ENCODE measurements around the gene RNF222. TPM values are rescaled to one million over a fixed set of nuclear protein-coding genes. Genes with fewer than 3 reads are reported as not detected.
A peak's percentile ranks its signal among the peaks of the same experiment; 100 is the strongest.
"Not testable (repeated sequence)": the region's sequence is repeated elsewhere in the genome, so short reads cannot be mapped to it uniquely, and the experiment has no call there.

Gene RNF222
- total RNA-seq, 3 donors from 2014 or later, result not detected

DNA sequence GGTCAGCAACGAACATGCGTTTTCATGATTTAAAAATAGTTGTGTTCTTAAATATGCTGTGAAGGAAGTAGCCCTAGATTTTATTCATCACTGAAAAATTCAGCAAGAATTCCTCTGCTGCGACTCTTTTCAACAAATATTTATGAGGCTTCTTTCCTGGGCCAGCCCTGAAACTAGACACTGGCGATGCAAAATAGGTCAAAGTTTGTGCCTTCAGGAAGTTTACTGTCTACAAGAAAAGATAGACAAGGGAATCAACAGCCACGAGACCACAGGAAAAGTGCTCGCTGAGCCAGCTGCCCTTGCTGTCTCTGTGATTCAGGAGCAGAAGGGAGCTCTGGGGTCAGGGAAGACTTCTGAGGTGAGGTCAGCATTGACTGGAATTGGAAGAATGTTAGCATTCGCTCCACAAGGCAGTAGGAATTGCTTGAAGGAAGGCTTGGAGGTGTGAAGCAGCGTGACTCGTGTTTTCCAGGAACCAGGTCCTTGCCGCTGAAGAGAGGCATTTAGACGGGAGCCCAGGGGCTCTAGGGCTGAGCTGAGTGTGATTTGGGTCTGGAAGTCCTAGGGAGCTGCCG, 12.7 kb downstream of the RNF222 start:
- peaks cover 5% of the 10 kb centered on the region for H3K36me3 ChIP-seq (ENCODE audit: low read depth)
- no peak overlapping the region for H3K4me3 ChIP-seq
- ATAC-seq (no peak), DNase-seq (no peak)
- intact Hi-C loops (cut with DNase I, micrococcal nuclease), result no loop called here
- peaks cover 35% of the 10 kb centered on the region for H3K4me1 ChIP-seq (ENCODE audit: low read depth)
- no peaks in the 10 kb centered on the region for H3K9me3 ChIP-seq
- TF ChIP-seq, protein P1, sequence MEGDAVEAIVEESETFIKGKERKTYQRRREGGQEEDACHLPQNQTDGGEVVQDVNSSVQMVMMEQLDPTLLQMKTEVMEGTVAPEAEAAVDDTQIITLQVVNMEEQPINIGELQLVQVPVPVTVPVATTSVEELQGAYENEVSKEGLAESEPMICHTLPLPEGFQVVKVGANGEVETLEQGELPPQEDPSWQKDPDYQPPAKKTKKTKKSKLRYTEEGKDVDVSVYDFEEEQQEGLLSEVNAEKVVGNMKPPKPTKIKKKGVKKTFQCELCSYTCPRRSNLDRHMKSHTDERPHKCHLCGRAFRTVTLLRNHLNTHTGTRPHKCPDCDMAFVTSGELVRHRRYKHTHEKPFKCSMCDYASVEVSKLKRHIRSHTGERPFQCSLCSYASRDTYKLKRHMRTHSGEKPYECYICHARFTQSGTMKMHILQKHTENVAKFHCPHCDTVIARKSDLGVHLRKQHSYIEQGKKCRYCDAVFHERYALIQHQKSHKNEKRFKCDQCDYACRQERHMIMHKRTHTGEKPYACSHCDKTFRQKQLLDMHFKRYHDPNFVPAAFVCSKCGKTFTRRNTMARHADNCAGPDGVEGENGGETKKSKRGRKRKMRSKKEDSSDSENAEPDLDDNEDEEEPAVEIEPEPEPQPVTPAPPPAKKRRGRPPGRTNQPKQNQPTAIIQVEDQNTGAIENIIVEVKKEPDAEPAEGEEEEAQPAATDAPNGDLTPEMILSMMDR (IDR thresholded peaks at IDR 0.05), result no peak

DNA sequence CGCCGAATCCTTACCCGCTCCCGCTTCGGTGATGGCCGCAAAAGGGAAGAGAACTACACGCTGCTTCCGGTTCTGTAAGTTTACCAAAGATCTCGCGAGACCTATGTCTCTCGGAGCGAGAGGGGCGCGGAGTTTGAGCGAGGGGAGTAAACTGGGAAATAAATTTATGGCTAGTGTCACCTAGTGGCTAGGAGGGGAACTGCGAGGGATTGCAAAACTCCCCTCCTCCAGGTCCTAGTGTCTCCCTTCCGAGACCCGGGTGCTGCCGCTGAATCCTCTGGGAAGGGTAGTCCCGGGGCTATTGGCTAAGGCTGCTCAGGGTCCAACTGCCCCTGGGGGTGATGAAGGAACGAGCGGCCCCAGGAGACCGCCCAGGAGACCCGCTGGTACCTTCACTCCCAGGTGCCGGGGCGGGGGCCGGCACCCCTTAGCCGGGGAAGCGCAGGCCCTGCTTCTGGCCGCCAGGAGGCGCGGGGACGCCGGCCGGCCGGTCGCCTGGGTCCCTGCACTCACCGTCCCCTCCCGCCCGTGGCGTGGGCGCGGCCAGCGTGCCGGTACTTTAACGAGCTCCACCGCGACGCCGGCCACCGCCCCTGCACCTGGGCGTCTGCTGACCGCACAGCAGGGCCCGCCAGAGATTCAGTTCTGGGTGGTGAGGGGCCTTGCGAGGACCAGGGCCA, 14.3 kb downstream of the RNF222 start, which contains the start of gene RPL26:
TSS of gene RPL26 (minus strand) at position 51 of the 680 bp plus-strand sequence. CDS start 883 bp downstream, outside the sequence.
- intact Hi-C loops (cut with DNase I, micrococcal nuclease), result no loop called here
- DNase-seq (peak; percentile 96 to 99 (median 96)), ATAC-seq (peak; percentile 96)
- H3K4me3 ChIP-seq, result peak within 1 kb of the TSS; percentile 74
- H3K4me1 ChIP-seq (ENCODE audit: low read depth), result peaks cover 37% of the 10 kb centered on the region
- H3K9me3 ChIP-seq, result no peaks in the 10 kb centered on the region
- TF ChIP-seq, protein P1 (IDR thresholded peaks at IDR 0.05), result peak; percentile 99
- H3K36me3 ChIP-seq (ENCODE audit: low read depth), result peaks cover 8% of the 10 kb centered on the region

DNA sequence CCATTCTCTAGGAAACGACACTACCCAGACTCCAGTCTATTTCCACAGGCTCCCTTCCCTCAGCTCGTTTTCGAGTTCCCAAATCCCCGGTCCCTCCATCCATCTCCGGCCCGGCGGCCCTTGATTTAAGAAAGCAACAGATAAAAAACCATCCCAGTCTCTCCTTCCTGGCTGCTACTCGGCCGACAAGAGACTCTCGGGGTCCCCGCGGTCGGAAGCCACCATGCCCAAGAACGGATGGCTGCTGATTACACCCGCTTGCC, 14.8 kb downstream of the RNF222 start:
- Histone ChIP-seq H3K4me3 (peak overlapping the region; percentile 74), H3K9me3 (no peaks in the 10 kb centered on the region), H3K4me1 (ENCODE audit: low read depth) (peaks cover 37% of the 10 kb centered on the region), H3K36me3 (ENCODE audit: low read depth) (peaks cover 11% of the 10 kb centered on the region)
- TF ChIP-seq, protein P1 (IDR thresholded peaks at IDR 0.05), result no peak
- intact Hi-C loops (cut with DNase I, micrococcal nuclease), result no loop called here
- DNase-seq (no peak), ATAC-seq (no peak)

DNA sequence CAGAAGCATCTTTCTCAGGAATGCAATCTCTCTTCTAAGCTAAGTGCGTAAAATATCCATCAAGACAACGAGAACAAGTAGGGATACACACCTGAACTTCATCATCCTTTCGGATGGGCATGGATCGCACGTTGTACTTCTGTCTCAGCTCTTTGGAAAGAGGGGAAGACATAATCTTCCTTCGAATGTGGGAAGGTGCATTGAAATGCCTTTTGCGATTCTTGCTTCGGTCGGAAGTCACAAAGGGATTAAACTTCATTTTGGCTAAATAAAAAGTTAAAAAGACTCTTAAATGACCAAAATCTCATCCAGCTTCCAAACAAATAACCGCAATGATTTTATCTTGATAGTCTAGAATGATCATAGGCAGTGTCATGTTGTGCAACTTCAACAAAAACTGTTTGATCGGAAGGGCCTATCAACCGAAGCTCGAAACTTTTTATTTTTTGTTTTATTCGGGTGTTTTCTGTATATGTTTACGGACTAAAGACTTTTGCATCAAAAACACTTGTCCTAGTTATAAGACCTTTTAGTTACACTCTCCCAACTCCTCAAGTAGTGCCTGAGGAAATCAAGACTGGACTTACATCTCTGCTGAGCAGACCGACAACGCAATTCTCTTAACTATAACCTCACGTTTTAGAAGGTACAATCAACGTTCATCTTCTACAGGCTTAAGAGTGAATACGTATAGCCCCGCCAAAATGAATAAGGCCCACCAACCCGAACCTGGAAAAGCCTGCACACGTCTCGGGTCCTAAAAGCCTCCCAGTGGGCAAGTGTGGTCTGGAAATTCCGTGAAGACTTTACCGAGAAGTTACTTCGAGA, 15.4 kb downstream of the RNF222 start:
- TF ChIP-seq, protein P1 (IDR thresholded peaks at IDR 0.05), result no peak
- intact Hi-C loops (cut with DNase I, micrococcal nuclease), result no loop called here
- no peak for ATAC-seq

DNA sequence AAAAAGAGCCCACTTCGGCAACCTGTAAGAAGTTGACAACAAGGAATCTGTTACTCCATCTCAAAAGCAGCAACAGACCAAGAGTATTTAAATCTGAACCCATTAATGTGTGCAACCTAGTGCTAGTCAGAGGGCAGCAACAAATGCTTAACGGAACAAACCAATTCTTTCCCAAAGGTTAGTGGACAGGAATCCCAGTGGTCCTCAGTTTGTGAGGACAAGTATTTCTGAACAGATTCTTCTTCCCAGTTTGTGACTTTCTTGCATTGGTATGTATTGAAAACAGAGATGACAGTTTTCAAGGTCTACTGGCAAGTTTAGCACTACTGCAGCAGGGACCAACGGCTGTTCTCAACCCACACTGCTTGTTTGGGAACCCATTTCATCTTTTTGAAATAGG, 17.6 kb downstream of the RNF222 start:
- H3K9me3 ChIP-seq, result no peaks in the 10 kb centered on the region
- H3K36me3 ChIP-seq (ENCODE audit: low read depth), result peaks cover 11% of the 10 kb centered on the region
- peaks cover 55% of the 10 kb centered on the region for H3K4me1 ChIP-seq (ENCODE audit: low read depth)
- no peak for DNase-seq
- TF ChIP-seq, protein P1 (IDR thresholded peaks at IDR 0.05), result no peak
- H3K4me3 ChIP-seq, result no peak overlapping the region
- no peak for ATAC-seq
- intact Hi-C loops (cut with DNase I, micrococcal nuclease), result no loop called here

More for the DNA sequence above, 15.4 kb downstream of the RNF222 start:
- Histone ChIP-seq H3K4me3 (peak overlapping the region; percentile 74), H3K36me3 (ENCODE audit: low read depth) (peaks cover 11% of the 10 kb centered on the region), H3K4me1 (ENCODE audit: low read depth) (peaks cover 39% of the 10 kb centered on the region), H3K9me3 (no peaks in the 10 kb centered on the region)
- DNase-seq, result no peak

DNA sequence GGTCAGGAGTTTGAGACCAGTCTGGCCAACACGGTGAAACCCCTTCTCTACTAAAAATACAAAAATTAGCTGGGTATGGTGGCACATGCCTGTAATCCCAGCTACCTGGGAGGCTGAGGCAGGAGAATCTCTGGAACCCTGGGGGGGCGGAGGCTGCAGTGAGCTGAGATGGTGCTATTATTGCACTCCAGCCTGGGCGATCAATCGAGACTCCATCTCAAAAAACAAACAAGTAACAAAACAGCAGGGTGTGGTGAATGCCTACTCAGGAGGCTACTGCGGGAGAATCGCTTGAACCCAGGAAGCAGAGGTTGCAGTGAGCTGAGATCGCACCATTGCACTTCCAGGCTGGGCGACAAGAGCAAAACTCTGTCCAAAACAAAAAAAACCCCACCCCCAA, 19.5 kb downstream of the RNF222 start:
- DNase-seq; ATAC-seq; intact Hi-C loops (cut with DNase I, micrococcal nuclease); H3K9me3 ChIP-seq; H3K4me3 ChIP-seq: not testable (repeated sequence)
- Histone ChIP-seq H3K36me3 (ENCODE audit: low read depth) (peaks cover 11% of the 10 kb centered on the region), H3K4me1 (ENCODE audit: low read depth) (peaks cover 44% of the 10 kb centered on the region)

Measured in mucosa of descending colon (tissue), 3 donors.